HG03520 (cell line): ENCODE data around the gene TWIST2.

ENCODE experiments used
- ATAC-seq: cut with Tn5 transposase; IDR thresholded peaks from one replicate; pipeline ENCODE4 v1.9.1; 2021; ENCODE audit warnings: mild to moderate bottlenecking, moderate library complexity; ENCODE audit not compliant: unreplicated experiment

Gene TWIST2

DNA sequence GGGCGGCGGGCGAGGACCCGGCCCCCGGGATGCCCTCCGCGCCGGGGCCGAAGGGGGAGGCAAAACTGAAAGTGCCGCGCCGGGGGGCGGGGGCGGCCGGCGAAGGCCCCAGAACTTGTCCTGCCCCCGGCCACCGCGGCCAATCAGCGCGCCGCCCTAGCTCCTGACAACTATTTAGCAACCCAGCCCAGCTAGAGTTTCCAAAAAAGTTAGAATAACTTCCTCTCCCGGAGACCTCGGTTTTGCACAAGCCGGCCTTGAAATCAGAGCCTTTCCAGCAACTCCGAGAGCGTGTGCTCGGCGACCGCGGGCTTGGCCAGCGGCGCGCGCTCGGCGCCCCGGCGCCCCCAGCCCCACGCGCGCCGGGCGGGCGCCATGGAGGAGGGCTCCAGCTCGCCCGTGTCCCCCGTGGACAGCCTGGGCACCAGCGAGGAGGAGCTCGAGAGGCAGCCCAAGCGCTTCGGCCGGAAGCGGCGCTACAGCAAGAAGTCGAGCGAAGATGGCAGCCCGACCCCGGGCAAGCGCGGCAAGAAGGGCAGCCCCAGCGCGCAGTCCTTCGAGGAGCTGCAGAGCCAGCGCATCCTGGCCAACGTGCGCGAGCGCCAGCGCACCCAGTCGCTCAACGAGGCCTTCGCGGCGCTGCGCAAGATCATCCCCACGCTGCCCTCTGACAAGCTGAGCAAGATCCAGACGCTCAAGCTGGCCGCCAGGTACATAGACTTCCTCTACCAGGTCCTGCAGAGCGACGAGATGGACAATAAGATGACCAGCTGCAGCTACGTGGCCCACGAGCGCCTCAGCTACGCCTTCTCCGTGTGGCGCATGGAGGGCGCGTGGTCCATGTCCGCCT, at the start of gene TWIST2:
TWIST2 (plus strand) TSS at position 245 of the 850 bp plus-strand sequence; CDS start at position 376, 131 bp downstream.
- ATAC-seq, result no peak

DNA sequence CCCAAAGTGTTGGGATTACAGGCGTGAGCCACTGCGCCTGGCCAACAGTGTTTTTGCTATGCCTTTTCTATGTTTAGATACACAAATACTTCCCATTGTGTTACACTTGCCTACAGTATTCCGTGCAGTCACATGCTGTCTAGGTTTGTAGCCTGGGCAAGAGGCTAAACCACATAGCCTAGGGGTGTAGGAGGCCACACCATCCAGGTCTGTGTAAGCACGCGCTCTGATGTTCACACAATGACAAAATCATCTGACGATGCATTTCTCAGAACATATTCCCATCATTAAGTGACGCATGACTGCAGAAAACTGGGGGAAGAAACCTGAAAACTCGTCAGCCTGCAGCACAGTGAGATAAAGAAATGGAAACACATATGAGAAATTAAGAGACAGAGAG, 46.1 kb upstream of the TWIST2 start:
- no peak for ATAC-seq

DNA sequence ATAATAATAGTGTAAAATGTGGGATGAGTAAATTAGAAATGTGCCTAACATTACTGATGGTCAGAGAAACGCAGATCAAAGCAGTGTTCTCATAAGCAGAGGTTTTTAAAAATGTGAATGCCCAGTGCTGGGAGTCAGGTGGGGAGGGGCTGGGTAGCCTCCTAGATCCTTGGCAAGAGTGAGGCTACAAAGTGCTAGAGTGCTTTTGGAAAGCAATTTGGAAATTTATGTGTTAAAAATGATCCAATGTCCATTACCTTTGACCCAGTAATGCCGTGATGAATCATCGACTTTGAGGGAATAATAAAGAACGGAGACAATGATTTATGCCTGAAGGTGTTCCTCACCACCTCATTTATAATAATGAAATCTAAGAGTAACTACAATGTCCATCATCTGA, 44.9 kb upstream of the TWIST2 start:
- no peak for ATAC-seq

DNA sequence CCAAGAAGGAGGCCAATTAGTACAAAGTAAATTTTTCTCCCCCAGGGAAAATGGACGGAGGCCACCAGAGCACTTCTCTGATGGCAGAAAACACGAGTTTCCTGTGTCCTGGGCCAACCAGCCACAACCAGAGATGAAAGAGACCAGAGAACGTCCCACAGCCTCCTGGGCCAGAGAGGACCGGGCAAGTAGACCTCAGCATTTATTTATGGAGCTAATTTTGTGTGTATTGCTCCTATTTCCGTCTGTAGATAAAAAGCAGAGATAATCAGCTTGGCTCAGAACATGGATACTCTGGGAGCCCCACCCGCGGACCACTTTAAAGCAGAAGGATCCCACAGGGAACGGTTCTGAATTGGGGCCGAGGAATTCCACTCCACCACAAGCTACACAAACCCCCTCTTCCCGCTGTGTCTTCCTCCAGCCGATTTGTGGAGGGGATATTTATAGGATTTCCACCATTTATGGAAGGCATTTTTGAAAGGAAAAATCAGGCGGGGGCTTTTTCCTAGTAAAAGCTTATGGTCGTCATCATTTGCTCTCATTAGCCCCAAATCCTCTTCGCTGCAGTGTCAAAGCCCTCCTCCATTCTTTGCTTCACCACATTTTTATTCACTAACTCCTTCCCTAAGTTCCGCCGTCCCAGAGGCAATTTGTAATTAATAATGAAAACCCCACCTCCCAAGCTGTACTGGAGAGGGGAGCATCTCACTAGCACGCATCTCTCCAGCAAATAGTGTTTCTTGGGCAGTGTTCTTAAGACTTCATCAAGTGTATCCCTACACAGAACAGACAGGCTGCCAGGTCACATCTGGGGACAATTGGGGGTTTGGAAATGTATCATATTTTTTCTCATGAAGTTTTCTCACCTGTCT, 43.7 kb upstream of the TWIST2 start:
- no peak for ATAC-seq

DNA sequence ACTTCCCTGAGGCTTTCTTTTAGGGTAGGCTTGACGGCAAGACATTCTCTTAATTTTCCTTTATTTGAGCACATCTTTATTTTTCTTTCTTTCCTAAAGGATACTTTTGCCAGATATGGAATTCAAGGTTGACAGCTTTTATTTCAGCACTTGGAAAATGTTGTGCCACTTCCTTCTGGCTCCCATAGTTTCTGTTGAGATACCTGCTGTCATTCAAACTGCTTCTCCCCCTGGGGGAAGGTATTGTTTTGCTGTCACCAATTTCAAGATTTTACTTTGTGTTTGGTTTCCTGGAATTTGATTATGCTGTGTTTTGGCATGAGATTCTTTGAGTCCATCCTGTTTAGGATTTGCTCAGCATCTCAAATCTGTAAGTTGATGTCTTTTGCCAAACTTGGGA, 39.1 kb upstream of the TWIST2 start:
- no peak for ATAC-seq

DNA sequence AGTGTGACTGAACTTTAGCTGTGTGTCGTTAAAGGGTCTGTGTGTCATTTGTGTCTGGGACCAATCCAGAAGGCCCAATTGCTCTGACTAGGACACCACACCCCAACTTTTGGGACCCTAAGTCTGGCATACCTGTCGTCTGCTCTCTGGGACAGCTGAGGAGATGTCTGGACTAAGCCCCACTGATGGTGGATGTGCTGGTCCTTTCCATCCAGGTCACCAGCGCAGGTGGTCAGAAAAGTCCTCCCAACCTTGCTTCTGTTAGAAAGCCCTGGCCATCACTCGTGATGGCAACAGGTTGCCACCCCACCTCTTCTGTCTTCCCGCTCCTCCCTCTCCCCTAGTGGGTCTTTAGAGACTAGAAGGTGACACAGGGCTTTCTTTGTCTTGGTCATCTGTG, 37.6 kb upstream of the TWIST2 start:
- ATAC-seq, result no peak

DNA sequence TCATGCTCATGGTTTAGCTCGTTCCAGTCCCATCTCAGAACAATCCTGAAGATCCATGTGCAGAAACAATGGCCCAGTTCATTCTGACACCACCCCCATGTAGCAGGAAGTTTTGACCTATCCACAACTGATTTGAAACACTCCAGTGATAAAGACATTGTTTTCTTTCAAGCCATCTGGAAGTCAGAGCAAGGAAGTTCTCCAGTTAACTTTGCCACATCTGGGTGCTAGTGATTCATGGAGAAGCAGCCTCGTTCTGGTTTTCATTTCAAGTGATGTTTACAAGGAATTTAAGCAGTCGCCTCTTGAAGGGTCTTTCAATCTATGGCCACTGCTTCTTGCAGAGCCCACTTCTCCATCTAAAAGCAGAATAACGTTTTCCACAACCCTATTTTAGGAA, 36.6 kb upstream of the TWIST2 start:
- no peak for ATAC-seq

DNA sequence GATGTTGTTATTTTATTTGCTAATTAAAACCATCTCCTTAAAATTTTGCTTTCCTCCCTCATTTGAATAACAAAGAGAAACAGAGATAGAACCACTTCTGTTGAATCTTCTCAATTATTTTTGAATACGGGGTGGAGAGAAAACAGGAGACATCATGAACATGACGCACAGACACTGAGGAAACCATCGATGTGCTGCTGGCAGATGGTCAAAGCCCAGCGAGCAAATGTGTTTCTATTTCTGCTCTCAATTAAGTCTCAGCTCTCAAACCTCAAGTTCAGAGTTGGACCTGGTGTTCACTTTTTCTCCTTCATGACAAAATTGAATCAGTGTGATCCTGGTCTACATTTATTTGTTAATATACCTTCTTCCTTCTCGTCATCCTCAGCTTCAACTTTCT, 36.1 kb upstream of the TWIST2 start:
- no peak for ATAC-seq

DNA sequence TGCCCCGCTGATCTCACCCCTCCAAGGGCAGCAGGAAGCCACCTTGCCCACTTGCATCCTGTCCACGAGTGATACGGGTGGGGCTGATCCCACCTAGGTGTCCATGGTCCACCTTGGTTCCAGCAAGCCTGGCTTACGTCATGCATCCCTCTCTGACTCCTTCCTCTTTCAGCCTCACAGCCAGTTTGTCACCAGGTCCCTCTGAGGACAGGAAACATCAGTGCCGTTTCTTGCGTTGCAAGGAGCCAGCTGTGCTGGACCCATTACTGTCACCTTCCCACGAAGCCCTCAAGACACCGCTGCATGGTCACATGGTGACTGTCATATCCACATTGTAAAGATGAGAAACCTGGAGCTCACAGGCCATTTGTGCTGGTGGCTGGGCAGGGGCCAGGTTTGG, 34.8 kb upstream of the TWIST2 start:
- no peak for ATAC-seq

DNA sequence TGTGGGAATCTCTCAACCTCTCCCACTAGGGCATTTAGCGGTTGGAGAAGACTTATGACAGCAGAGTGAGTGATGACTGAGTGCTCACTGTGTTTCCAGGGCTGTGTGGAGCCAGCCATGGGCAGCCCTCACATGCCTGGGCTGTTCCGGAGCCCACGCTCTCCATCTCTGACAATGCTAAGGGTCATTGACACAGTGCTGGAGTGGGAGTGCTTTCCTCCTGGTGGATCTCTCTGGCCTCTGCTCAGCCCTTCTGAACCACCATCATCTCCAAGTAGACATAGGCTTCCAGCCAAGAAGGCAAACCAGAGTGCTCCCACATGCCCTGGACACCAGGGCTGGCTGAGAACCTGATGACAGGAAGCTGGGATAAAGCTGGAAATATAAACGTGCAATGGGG, 33.1 kb upstream of the TWIST2 start:
- ATAC-seq, result no peak

DNA sequence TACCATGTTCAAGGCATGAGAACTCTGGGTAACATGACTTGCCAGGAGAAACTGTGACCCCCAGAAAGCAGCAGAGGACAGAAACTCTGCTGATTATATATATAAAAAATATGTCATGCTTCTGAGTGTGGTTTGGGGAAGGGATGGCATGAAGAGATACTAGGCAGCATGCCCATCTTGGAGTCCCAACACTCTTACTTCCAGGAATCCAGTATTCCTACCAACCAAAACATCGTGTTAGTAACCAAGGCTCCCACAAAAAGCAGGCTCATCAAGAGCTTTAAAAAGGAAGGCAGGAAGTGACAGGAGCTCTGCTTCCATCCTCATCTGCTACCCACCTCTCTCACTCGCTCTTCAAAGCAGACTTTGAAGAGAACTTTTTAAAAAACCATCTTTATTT, 31.6 kb upstream of the TWIST2 start:
- ATAC-seq, result no peak

DNA sequence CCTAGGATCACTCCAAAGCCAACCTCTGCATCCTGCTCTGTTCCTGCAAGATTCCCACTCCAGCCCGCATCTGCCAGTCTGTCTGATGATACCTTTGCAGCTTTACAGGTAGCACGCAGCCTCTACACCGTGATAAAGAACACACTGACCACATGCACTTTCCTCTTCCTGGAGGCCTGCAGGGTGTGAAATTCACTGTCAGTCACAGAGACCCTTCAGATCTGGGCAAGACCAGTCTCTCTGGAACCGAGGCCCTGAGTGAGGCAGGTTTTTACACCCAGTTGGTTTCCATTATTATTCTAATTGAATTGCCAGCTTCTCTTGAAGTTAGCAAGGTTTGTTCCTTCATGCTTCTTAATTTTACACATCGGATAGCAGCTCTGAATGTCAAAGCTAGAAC, 30.5 kb upstream of the TWIST2 start:
- no peak for ATAC-seq

DNA sequence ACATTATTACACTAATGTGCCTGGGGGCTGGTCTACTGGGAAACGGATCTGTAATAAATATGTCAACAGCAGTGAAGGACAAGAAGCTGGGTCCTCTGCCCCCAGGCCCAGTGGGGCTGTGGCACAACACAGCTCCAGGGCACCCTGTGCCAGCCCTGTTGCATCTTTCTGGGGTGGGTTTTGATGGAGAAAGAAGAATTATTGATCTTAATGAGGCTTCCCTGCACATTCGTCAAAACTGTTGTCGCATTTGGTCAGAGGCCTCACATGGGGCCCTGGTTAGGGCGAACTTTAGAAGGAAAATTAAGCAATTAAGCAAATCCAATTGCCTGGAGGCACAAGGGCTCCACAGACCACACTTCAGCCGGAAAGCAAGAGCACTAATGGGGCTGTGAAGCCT, 30.0 kb upstream of the TWIST2 start:
- no peak for ATAC-seq

DNA sequence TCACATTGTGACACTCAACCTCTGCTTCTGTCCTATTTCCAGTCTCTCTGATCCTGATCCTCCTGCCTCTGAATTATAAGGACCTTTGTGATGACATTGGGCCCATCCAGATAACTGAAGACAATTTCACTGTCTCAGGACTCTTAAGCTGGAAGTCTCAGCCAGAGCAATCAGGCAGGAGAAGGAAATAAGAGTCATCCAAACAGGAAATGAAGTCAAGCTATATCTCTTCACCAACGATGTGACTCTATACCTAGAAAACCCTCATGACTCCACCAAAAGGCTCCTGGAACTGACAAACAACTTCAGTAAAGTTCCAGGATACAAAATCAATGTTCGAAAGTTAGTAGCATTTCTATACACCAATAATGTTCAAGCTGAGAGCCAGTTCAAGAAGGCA, 29.3 kb upstream of the TWIST2 start:
- ATAC-seq, result no peak

DNA sequence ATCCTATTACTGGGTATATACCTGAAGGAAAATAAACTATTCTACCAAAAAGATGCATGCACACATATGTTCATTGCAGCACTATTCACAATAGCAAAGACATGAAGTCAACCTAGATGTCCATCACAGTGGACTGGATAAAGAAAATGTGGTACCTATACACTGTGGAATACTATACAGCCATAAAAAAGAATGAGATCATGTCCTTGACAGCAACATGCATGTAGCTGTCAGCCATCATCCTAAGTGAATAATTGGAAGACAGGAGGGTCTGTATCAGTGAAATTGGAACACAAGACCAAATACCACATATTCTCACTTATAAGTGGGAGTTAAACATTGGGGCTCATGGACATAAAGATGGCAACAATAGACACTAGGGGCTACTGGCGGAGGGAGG, 27.7 kb upstream of the TWIST2 start:
- ATAC-seq, result no peak

DNA sequence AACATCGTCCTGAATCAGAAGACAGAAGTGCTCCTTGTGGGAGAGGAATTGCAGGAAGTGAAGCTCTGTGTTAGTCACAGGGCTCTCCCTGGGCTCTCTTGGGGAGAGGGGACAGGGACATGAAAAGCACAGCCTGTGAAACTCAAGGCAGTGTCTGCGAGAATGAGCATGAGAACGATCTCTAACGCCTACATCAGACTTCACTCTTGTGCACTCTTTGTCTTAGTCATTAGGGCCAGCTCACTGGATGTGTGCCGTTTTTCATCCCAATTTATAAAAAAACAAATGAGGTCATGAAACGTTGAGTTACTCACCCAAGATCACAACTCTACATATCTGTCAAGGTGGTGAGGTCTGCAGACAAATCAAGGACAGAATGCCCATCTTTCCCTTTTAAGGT, 27.0 kb upstream of the TWIST2 start:
- ATAC-seq, result no peak

DNA sequence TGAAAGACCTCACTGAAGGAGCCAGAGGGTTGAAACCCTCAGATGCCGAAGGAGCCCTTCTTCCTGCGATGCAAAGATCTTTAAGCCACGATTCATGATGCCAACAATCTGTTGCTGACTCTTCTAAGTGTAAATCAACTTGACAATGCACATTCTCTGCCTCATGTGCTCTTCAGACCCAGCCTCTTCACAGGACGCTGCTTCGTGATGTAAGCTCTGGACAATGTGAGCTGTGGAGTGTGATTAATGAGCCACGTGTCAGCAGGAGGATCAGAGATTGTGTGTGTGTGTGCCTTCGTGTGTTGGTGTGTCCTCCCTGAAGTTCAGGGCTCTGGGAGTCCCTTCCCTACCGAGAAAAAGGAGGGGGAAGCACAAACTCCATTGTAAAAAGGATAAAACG, 26.5 kb upstream of the TWIST2 start:
- ATAC-seq, result no peak

DNA sequence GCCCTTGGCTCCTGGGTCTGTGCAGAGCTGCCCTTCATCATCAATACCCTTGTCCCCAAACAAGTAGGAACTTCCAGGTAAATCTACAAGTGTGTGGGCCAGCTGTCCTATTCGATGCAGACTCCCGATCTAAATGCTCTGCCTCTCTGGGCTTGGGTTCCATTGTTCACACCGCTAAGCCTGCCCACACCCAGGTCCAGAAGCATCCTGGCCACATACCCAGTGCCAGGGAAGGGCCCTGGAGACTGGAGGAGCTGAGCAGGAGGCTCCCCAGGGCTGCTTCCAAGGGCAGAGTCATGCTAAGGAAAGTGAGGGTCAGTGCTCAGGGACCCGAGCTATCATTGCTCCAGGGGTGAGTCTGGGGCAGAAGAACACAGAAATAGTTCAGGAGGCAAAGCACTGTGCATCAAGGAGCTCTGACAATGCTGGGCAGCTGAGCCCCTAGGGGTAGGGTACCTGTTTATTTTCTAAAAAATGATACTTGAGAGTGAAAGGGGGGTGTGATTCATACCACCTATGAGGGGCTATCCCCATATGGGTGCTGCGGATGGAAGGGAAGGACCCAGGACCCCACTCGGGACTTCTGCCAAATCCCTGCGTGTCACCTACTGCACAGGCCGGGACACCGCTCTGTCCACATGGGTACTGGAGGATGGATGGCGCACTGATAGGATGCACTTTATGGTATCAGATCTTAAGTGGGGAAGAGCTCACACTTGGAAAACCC, 25.8 kb upstream of the TWIST2 start:
- no peak for ATAC-seq

DNA sequence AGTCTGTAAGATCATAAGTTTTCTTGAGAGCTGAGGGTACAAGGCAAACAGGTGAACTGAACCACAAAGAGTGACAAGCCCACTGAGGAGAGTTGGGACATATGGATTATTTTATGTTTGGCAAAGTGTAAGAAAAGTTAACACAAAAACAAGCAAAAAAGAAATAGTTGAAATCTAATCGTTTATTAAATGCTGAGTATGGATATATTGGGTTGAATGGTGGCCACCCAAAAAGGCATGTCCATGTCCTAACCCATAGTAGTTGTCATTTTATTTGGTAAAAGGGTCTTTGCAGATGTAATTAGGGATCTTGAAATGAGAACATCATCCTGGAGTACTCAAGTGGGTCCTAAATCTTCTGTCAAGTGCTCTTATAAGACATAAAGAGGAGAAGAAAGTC, 24.9 kb upstream of the TWIST2 start:
- ATAC-seq, result no peak

DNA sequence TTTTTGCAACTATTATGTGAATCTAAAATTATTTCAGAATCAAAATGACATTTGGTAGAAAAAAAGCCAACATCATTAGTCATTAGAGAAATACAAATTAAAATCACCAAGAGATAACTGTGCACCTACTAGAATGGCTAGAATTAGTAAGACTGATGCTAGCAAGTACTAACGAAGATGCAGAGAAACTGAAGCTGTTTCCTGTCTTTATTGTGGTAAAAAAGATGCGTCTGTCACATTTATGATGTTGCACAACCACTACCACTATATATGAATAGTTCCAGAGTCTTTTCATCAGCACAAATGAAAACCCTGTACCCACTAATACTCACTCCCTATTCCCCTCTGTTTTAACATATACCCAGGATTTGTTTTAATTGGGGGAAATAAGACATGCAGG, 16.7 kb upstream of the TWIST2 start:
- no peak for ATAC-seq

DNA sequence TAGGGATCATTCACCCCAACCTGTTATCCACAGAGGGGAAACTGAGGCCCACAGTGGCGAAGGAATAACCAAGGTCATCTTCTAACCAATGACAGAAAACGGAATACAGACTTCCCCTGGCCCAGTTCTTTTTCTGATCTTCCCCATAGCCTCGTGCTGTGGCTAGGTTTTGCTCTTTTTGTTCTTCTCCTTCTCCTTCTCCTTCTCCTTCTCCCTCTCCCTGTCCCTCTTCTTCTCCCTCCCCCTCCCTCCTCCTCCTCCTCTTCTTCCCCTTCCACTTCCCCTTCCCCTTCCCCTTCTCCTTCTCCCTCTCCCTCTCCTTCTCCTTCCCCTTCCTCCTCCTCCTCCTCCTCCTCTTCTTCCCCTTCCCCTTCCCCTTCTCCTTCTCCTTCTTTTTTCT, 12.9 kb upstream of the TWIST2 start:
- ATAC-seq, result no peak
